ENCODE results near the gene SHMT1.
"Not testable (repeated sequence)": the region's sequence is repeated elsewhere in the genome, so short reads cannot be mapped to it uniquely, and the experiment has no call there.

Gene SHMT1

GRCh38 chr17:18309202-18309601 lies 54.1 kb downstream of the SHMT1 start:
- Histone ChIP-seq H3K9ac (ENCODE audit: low read length) (no peak overlapping the region), H3K9me3 (ENCODE audit: low read length) (no peaks in the 10 kb centered on the region), H3K4me3 (ENCODE audit: low read depth in 1 of 2, low read length in 2 of 2) (no peak overlapping the region), H3K4me1 (ENCODE audit: insufficient read depth, low read length) (peaks cover 20% of the 10 kb centered on the region), H3K27me3 (ENCODE audit: control insufficient read depth in 1 of 2, insufficient read depth in 2 of 2, low read length in 2 of 2) (no peaks in the 10 kb centered on the region), H3K27ac (ENCODE audit: low read depth, low read length) (no peak overlapping the region), H3K36me3 (ENCODE audit: insufficient read depth, low read length) (peaks cover 28% of the 10 kb centered on the region)

- peaks cover 56% of the 10 kb centered on the region for H3K36me3 ChIP-seq (ENCODE audit: insufficient read depth, low read length)
Measured at GRCh38 chr17:18303206-18303605, 60.1 kb downstream of the SHMT1 start.

GRCh38 chr17:18300725-18301480 lies 62.4 kb downstream of the SHMT1 start:
- peaks cover 43% of the 10 kb centered on the region for H3K36me3 ChIP-seq (ENCODE audit: insufficient read depth, low read length)
- no peak overlapping the region for H3K9ac ChIP-seq (ENCODE audit: low read length)
- H3K27me3 ChIP-seq (ENCODE audit: control insufficient read depth in 1 of 2, insufficient read depth in 2 of 2, low read length in 2 of 2), result no peaks in the 10 kb centered on the region
- H3K4me3 ChIP-seq (ENCODE audit: low read depth in 1 of 2, low read length in 2 of 2), result no peak overlapping the region
- no peaks in the 10 kb centered on the region for H3K9me3 ChIP-seq (ENCODE audit: low read length)
- no peak overlapping the region for H3K27ac ChIP-seq (ENCODE audit: low read depth, low read length)
- H3K4me1 ChIP-seq (ENCODE audit: insufficient read depth, low read length), result no peaks in the 10 kb centered on the region

More at GRCh38 chr17:18303206-18303605, 60.1 kb downstream of the SHMT1 start:
- H3K9me3 ChIP-seq (ENCODE audit: low read length); H3K9ac ChIP-seq (ENCODE audit: low read length); H3K4me3 ChIP-seq (ENCODE audit: low read depth in 1 of 2, low read length in 2 of 2); H3K27me3 ChIP-seq (ENCODE audit: control insufficient read depth in 1 of 2, insufficient read depth in 2 of 2, low read length in 2 of 2); H3K4me1 ChIP-seq (ENCODE audit: insufficient read depth, low read length); H3K27ac ChIP-seq (ENCODE audit: low read depth, low read length): not testable (repeated sequence)

- H3K4me1 ChIP-seq (ENCODE audit: insufficient read depth, low read length); H3K4me3 ChIP-seq (ENCODE audit: low read depth in 1 of 2, low read length in 2 of 2); H3K27ac ChIP-seq (ENCODE audit: low read depth, low read length); H3K9ac ChIP-seq (ENCODE audit: low read length); H3K27me3 ChIP-seq (ENCODE audit: control insufficient read depth in 1 of 2, insufficient read depth in 2 of 2, low read length in 2 of 2); H3K9me3 ChIP-seq (ENCODE audit: low read length): not testable (repeated sequence)
- peaks cover 46% of the 10 kb centered on the region for H3K36me3 ChIP-seq (ENCODE audit: insufficient read depth, low read length)
Measured at GRCh38 chr17:18298061-18298460, 65.3 kb downstream of the SHMT1 start.

- Histone ChIP-seq H3K27me3 (ENCODE audit: control insufficient read depth in 1 of 2, insufficient read depth in 2 of 2, low read length in 2 of 2) (no peaks in the 10 kb centered on the region), H3K4me3 (ENCODE audit: low read depth in 1 of 2, low read length in 2 of 2) (no peak overlapping the region), H3K9me3 (ENCODE audit: low read length) (no peaks in the 10 kb centered on the region), H3K9ac (ENCODE audit: low read length) (no peak overlapping the region), H3K27ac (ENCODE audit: low read depth, low read length) (no peak overlapping the region), H3K4me1 (ENCODE audit: insufficient read depth, low read length) (no peaks in the 10 kb centered on the region), H3K36me3 (ENCODE audit: insufficient read depth, low read length) (peaks cover 61% of the 10 kb centered on the region)
Measured at GRCh38 chr17:18291718-18292540, 71.4 kb downstream of the SHMT1 start.

- Histone ChIP-seq H3K9me3 (ENCODE audit: low read length) (no peaks in the 10 kb centered on the region), H3K9ac (ENCODE audit: low read length) (no peak overlapping the region), H3K27me3 (ENCODE audit: control insufficient read depth in 1 of 2, insufficient read depth in 2 of 2, low read length in 2 of 2) (no peaks in the 10 kb centered on the region), H3K36me3 (ENCODE audit: insufficient read depth, low read length) (peaks cover 67% of the 10 kb centered on the region), H3K4me1 (ENCODE audit: insufficient read depth, low read length) (no peaks in the 10 kb centered on the region), H3K27ac (ENCODE audit: low read depth, low read length) (no peak overlapping the region), H3K4me3 (ENCODE audit: low read depth in 1 of 2, low read length in 2 of 2) (no peak overlapping the region)
Measured at GRCh38 chr17:18285296-18285695, 78.1 kb downstream of the SHMT1 start.

- no peak overlapping the region for H3K4me3 ChIP-seq (ENCODE audit: low read depth in 1 of 2, low read length in 2 of 2)
- H3K9me3 ChIP-seq (ENCODE audit: low read length), result no peaks in the 10 kb centered on the region
- no peaks in the 10 kb centered on the region for H3K4me1 ChIP-seq (ENCODE audit: insufficient read depth, low read length)
- no peak overlapping the region for H3K9ac ChIP-seq (ENCODE audit: low read length)
- H3K27me3 ChIP-seq (ENCODE audit: control insufficient read depth in 1 of 2, insufficient read depth in 2 of 2, low read length in 2 of 2), result no peaks in the 10 kb centered on the region
- no peak overlapping the region for H3K27ac ChIP-seq (ENCODE audit: low read depth, low read length)
- peaks cover 62% of the 10 kb centered on the region for H3K36me3 ChIP-seq (ENCODE audit: insufficient read depth, low read length)
Measured at GRCh38 chr17:18281788-18282187, 81.6 kb downstream of the SHMT1 start.

GRCh38 chr17:18280766-18281371 lies 82.5 kb downstream of the SHMT1 start:
- H3K4me1 ChIP-seq (ENCODE audit: insufficient read depth, low read length), result no peaks in the 10 kb centered on the region
- H3K9ac ChIP-seq (ENCODE audit: low read length), result no peak overlapping the region
- H3K27ac ChIP-seq (ENCODE audit: low read depth, low read length), result no peak overlapping the region
- peaks cover 70% of the 10 kb centered on the region for H3K36me3 ChIP-seq (ENCODE audit: insufficient read depth, low read length)
- no peaks in the 10 kb centered on the region for H3K9me3 ChIP-seq (ENCODE audit: low read length)
- H3K27me3 ChIP-seq (ENCODE audit: control insufficient read depth in 1 of 2, insufficient read depth in 2 of 2, low read length in 2 of 2), result no peaks in the 10 kb centered on the region
- no peak overlapping the region for H3K4me3 ChIP-seq (ENCODE audit: low read depth in 1 of 2, low read length in 2 of 2)

GRCh38 chr17:18280249-18280648 lies 83.1 kb downstream of the SHMT1 start:
- Histone ChIP-seq H3K27me3 (ENCODE audit: control insufficient read depth in 1 of 2, insufficient read depth in 2 of 2, low read length in 2 of 2) (no peaks in the 10 kb centered on the region), H3K36me3 (ENCODE audit: insufficient read depth, low read length) (peaks cover 68% of the 10 kb centered on the region), H3K9ac (ENCODE audit: low read length) (no peak overlapping the region), H3K9me3 (ENCODE audit: low read length) (no peaks in the 10 kb centered on the region), H3K27ac (ENCODE audit: low read depth, low read length) (no peak overlapping the region), H3K4me1 (ENCODE audit: insufficient read depth, low read length) (no peaks in the 10 kb centered on the region), H3K4me3 (ENCODE audit: low read depth in 1 of 2, low read length in 2 of 2) (no peak overlapping the region)

GRCh38 chr17:18278867-18279266 lies 84.5 kb downstream of the SHMT1 start:
- no peaks in the 10 kb centered on the region for H3K27me3 ChIP-seq (ENCODE audit: control insufficient read depth in 1 of 2, insufficient read depth in 2 of 2, low read length in 2 of 2)
- H3K4me3 ChIP-seq (ENCODE audit: low read depth in 1 of 2, low read length in 2 of 2), result no peak overlapping the region
- no peak overlapping the region for H3K27ac ChIP-seq (ENCODE audit: low read depth, low read length)
- peaks cover 64% of the 10 kb centered on the region for H3K36me3 ChIP-seq (ENCODE audit: insufficient read depth, low read length)
- no peaks in the 10 kb centered on the region for H3K9me3 ChIP-seq (ENCODE audit: low read length)
- no peak overlapping the region for H3K9ac ChIP-seq (ENCODE audit: low read length)
- no peaks in the 10 kb centered on the region for H3K4me1 ChIP-seq (ENCODE audit: insufficient read depth, low read length)

Data from muscle layer of colon (tissue), 2 donors.